ENCODE results near the gene CTNNAL1. TPM values are rescaled to one million over a fixed set of nuclear protein-coding genes. Genes with fewer than 3 reads are reported as not detected.

Gene CTNNAL1
- polyA plus RNA-seq, 1 donor from 2014 or later = 24.7 TPM

Small RNAs within 50 kb of the gene (small RNA-seq; reads per million reads assigned to genes)
- gene MIR32 = 98.3 to 177 (median 166) reads per million in 3 experiments
- 0 to 1.2 (median 0) reads per million in 3 experiments for gene RF00019

Other genes with a start within 250 kb of the CTNNAL1 start
- not detected in 2 replicates for gene ACTL7B, start 157.5 kb downstream of the CTNNAL1 start, polyA plus RNA-seq
- not detected in 2 replicates for gene ACTL7A, start 151.2 kb downstream of the CTNNAL1 start, polyA plus RNA-seq
- gene ELP1, start 79.4 kb downstream of the CTNNAL1 start, polyA plus RNA-seq = 112 and 113 TPM in 2 replicates
- gene ABITRAM, start 79.1 kb downstream of the CTNNAL1 start, polyA plus RNA-seq = 19.9 and 21.1 TPM in 2 replicates
- gene TMEM245, start 106.4 kb upstream of the CTNNAL1 start, polyA plus RNA-seq = 30.2 and 32.1 TPM in 2 replicates
- gene FRRS1L, start 153.8 kb upstream of the CTNNAL1 start, polyA plus RNA-seq = 20.4 and 24.6 TPM in 2 replicates